ENCODE results near the gene RAX.

DNA sequence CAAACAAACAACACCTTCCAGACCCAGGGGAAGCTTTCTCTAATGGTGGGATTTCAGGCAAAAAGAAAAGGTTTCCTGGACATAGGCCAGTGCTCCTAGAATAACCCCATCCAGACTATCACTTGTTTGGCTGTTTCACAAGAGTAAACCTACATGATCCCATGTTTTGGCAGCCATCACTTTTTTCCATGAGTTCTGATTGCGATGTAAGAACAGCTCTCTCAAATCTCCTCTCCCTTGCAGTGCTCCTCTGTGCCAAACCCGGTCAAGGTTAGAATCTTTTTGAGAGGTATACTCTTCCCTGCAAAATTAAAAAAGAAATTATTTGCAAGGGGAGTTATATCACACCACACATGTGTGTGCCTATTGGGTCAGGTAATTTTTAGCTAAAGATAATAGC lies 41.4 kb downstream of the RAX start:
- TF ChIP-seq, protein P1, sequence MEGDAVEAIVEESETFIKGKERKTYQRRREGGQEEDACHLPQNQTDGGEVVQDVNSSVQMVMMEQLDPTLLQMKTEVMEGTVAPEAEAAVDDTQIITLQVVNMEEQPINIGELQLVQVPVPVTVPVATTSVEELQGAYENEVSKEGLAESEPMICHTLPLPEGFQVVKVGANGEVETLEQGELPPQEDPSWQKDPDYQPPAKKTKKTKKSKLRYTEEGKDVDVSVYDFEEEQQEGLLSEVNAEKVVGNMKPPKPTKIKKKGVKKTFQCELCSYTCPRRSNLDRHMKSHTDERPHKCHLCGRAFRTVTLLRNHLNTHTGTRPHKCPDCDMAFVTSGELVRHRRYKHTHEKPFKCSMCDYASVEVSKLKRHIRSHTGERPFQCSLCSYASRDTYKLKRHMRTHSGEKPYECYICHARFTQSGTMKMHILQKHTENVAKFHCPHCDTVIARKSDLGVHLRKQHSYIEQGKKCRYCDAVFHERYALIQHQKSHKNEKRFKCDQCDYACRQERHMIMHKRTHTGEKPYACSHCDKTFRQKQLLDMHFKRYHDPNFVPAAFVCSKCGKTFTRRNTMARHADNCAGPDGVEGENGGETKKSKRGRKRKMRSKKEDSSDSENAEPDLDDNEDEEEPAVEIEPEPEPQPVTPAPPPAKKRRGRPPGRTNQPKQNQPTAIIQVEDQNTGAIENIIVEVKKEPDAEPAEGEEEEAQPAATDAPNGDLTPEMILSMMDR (IDR thresholded peaks at IDR 0.05; ENCODE audit: low read depth, low read length) = no peak
- no peak for TF ChIP-seq POLR2A (IDR thresholded peaks at IDR 0.05; ENCODE audit: extremely low read depth, insufficient read length)
- TF ChIP-seq, protein P2, sequence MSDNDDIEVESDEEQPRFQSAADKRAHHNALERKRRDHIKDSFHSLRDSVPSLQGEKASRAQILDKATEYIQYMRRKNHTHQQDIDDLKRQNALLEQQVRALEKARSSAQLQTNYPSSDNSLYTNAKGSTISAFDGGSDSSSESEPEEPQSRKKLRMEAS (IDR thresholded peaks at IDR 0.05; ENCODE audit: low read depth, low read length) = no peak

Data from NB4 (cell line).